PFSK-1 (cell line): ENCODE data around the gene ADGRB3.

Source experiments
- FOXP2 ChIP-seq: optimal IDR thresholded peaks from 2 replicates; pipeline ENCODE3; 2011; ENCODE audit warnings: borderline replicate concordance, control low read depth, inconsistent platforms; ENCODE audit not compliant: insufficient read depth; ENCODE audit errors: extremely low read length, extremely low read depth
- POLR2AphosphoS5 ChIP-seq: IDR thresholded peaks from 2 replicates; pipeline ENCODE4 v1.6.1; 2012; ENCODE audit warnings: low read depth, mild to moderate bottlenecking, control low read depth, low read length, moderate library complexity
- SIN3A ChIP-seq: IDR thresholded peaks from 2 replicates; pipeline ENCODE4 v1.6.1; 2012; ENCODE audit warnings: mild to moderate bottlenecking, low read length, moderate library complexity, borderline replicate concordance; ENCODE audit not compliant: insufficient read depth
- TAF1 ChIP-seq: IDR thresholded peaks from 2 replicates; pipeline ENCODE4 v1.6.1; 2012; ENCODE audit warnings: low read length, control low read depth, borderline replicate concordance; ENCODE audit not compliant: insufficient read depth
- TF ChIP-seq, protein P1 (sequence below), 2 experiments: IDR thresholded peaks; 2 replicates each; pipeline versions ENCODE4 v1.6.1 to v1.8.0; 2011 to 2012; ENCODE audit warnings: low read depth in 2 of 2, low read length in 2 of 2, control low read depth in 1 of 2, inconsistent platforms in 1 of 2, mild to moderate bottlenecking in 1 of 2, moderate library complexity in 1 of 2; ENCODE audit not compliant: insufficient read depth in 1 of 2

Gene ADGRB3

DNA sequence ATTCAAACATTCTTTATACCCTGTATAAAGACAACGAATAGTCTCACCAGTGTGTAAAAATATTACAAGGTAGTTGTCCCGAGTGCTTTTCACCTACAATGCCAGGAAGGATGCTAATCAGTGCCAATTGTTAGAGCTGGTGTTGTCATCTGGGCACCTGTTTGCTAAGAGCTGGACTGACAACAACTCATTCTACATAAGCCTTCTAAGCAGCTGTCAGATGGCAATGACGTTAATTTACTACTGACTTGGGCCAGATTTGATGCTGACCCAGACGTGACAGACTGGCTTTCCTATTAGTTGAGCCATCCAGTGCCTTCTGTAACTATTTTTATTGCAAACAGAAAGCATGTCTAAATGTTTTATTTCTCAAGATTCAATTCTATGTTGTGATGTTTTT lies 355.2 kb downstream of the ADGRB3 start:
- TF ChIP-seq, protein P1, sequence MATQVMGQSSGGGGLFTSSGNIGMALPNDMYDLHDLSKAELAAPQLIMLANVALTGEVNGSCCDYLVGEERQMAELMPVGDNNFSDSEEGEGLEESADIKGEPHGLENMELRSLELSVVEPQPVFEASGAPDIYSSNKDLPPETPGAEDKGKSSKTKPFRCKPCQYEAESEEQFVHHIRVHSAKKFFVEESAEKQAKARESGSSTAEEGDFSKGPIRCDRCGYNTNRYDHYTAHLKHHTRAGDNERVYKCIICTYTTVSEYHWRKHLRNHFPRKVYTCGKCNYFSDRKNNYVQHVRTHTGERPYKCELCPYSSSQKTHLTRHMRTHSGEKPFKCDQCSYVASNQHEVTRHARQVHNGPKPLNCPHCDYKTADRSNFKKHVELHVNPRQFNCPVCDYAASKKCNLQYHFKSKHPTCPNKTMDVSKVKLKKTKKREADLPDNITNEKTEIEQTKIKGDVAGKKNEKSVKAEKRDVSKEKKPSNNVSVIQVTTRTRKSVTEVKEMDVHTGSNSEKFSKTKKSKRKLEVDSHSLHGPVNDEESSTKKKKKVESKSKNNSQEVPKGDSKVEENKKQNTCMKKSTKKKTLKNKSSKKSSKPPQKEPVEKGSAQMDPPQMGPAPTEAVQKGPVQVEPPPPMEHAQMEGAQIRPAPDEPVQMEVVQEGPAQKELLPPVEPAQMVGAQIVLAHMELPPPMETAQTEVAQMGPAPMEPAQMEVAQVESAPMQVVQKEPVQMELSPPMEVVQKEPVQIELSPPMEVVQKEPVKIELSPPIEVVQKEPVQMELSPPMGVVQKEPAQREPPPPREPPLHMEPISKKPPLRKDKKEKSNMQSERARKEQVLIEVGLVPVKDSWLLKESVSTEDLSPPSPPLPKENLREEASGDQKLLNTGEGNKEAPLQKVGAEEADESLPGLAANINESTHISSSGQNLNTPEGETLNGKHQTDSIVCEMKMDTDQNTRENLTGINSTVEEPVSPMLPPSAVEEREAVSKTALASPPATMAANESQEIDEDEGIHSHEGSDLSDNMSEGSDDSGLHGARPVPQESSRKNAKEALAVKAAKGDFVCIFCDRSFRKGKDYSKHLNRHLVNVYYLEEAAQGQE (IDR thresholded peaks at IDR 0.05; ENCODE audit: insufficient read depth in 1 of 2, low read depth in 2 of 2, low read length in 2 of 2) = no peak
- TF ChIP-seq TAF1 (no peak), POLR2AphosphoS5 (no peak), SIN3A (no peak), FOXP2 (no peak)

DNA sequence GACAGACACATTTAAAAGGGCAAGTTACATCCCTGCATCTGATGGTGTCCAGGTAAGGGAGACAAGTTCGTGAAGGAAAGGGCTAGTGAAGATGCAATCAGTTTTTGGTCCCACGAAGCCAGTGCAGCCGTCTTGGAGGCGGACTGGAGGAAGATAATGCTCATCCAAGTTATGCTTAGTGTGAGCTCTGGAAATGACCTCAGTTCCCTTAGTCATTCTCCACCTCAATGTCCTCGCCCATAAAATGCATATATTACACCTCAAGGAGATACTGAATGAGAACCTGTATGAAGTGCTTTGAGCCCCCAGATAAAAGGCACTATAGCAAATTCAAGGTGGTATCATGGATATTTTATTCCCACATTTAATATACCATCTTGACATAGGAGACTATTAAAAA lies 358.8 kb downstream of the ADGRB3 start:
- no peak for TF ChIP-seq POLR2AphosphoS5
- TF ChIP-seq SIN3A = no peak
- no peak for TF ChIP-seq TAF1
- TF ChIP-seq, protein P1 (IDR thresholded peaks at IDR 0.05; ENCODE audit: insufficient read depth in 1 of 2, low read depth in 2 of 2, low read length in 2 of 2) = no peak
- TF ChIP-seq FOXP2 = no peak

DNA sequence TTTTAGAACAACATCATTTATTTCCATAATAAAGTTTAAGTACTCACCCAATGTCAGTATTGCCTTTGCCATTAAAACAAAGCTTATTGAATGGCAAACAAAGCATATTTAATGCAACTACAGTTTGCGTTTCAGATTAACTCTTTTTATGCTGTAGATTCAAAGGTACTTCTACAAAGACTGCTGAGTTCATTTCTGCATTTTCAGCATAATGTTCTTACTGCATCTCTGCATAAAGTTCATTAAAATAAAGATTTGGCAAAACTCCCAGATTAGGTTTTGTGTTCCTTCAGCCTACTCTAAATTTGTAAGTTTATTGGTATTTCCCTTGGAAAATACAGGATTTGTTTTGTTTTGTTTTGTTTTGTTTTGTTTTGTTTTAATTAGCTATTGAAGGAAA lies 359.4 kb downstream of the ADGRB3 start:
- TF ChIP-seq POLR2AphosphoS5 (no peak), FOXP2 (no peak), SIN3A (no peak), TAF1 (no peak)
- TF ChIP-seq, protein P1 (IDR thresholded peaks at IDR 0.05; ENCODE audit: insufficient read depth in 1 of 2, low read depth in 2 of 2, low read length in 2 of 2) = no peak

DNA sequence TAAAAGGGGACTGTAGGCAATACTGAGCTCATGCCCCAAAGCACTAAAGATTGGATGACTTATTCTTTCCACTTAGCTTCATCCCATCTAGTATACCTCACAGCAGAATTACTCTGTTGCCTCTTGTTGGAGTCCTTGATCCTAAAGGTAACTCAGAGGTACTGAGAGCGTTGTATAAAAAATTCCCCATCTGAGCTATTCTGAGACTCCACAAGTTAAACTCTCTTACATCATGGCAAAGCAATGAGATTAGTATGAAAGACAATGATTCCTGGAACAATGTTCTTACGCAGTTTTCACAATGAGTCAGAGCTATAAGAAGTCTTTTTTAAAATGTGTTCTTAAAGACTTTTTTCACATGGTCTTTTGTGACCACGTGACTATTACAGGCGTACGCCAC lies 370.1 kb downstream of the ADGRB3 start:
- TF ChIP-seq POLR2AphosphoS5 = no peak
- TF ChIP-seq TAF1 = no peak
- TF ChIP-seq, protein P1 (IDR thresholded peaks at IDR 0.05; ENCODE audit: insufficient read depth in 1 of 2, low read depth in 2 of 2, low read length in 2 of 2) = no peak
- no peak for TF ChIP-seq FOXP2
- TF ChIP-seq SIN3A = no peak

DNA sequence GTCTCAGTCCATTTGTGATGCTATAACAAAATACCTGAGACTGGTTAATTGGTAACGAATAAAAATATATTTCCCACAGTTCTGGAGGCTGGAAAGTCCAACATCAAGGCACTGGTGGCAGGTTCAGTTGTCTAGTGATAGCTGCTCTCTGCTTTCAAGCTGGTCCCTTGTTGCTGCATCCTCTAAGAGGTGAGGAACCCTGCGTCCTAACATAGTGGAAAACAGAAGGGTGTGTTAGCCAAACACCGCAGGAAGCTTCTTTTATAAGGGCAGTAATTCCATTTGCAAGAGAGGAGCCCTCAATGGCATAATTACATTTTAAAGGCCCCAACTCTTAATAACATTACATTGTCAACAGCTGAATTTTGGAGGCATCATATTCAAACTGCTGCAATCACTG lies 372.7 kb downstream of the ADGRB3 start:
- TF ChIP-seq POLR2AphosphoS5 (no peak), SIN3A (no peak)
